ENCODE results near the gene THBS2.

GRCh38 chr6:169293196-169293595 is 39.5 kb upstream of the THBS2 start:
- TF ChIP-seq ATF3 (IDR thresholded peaks at IDR 0.05; ENCODE audit: borderline replicate concordance, extremely low read depth, low read depth, low read length), result no peak
- TF ChIP-seq ATF2 (IDR thresholded peaks at IDR 0.05; ENCODE audit: low read length), result no peak
- TF ChIP-seq JUND (IDR thresholded peaks at IDR 0.05; ENCODE audit: low read depth, low read length), result no peak
- no peak for TF ChIP-seq POLR2A (IDR thresholded peaks at IDR 0.05; ENCODE audit: low read depth, low read length)
- no peak for TF ChIP-seq MLLT1 (IDR thresholded peaks at IDR 0.05)
- TF ChIP-seq CTCF (IDR thresholded peaks at IDR 0.05 in 2 of 3, conservative IDR thresholded peaks at IDR 0.05 in 1 of 3; ENCODE audit: control insufficient read depth in 2 of 3, extremely low read depth in 1 of 3, insufficient read depth in 1 of 3, low read depth in 3 of 3, low read length in 3 of 3), result no peak
- no peak for TF ChIP-seq YBX1 (IDR thresholded peaks at IDR 0.05)

All from GM12878 (cell line).